AG08396 (cell line): ENCODE results near the gene ANKRD20A1.
"Not testable (repeated sequence)": the region's sequence is repeated elsewhere in the genome, so short reads cannot be mapped to it uniquely, and the experiment has no call there.

Experiments used
- DNase-seq: peaks from one replicate; pipeline ENCODE4 v3.0.0; 2012; ENCODE audit warnings: low spot score, mixed read lengths

Gene ANKRD20A1

GRCh38 chr9:67858871-67859270 is at the start of gene ANKRD20A1:
ANKRD20A1 (plus strand) TSS chr9:67858931; CDS start chr9:67859427, 496 bp downstream.
- DNase-seq, result not testable (repeated sequence)

- not testable (repeated sequence) for DNase-seq
Observed at GRCh38 chr9:67832088-67832487, 26.6 kb upstream of the ANKRD20A1 start.
